IMR-90 (cell line): ENCODE data around the gene ARHGAP5. TPM values are rescaled to one million over a fixed set of nuclear protein-coding genes. Genes with fewer than 3 reads are reported as not detected.

Experiments
- ATAC-seq: fragments of 200-7000 bp; cut with Tn5 transposase; 2 replicates; pipeline ENCODE4 v1.9.1; 2020; ENCODE audit warnings: low read depth, mild to moderate bottlenecking, moderate library complexity
- BruUV-seq: library from RNA; stranded (reverse); fragments of 400-500 nt; replicated peaks from 2 replicates; lab custom pipeline; 2021; lab: Mats Ljungman, UMichigan
- CTCF ChIA-PET: fragments of 300-600 bp; formaldehyde crosslinking; extraction: SDS; loops from one replicate; lab custom pipeline; 2021; ENCODE audit warnings: antibody characterized with exemption; lab: Yijun Ruan, JAX
- POLR2A ChIA-PET: fragments of 300-600 bp; sonication (Branson Sonifier 250); formaldehyde crosslinking; loops from one replicate; lab custom pipeline; 2022; ENCODE audit warnings: antibody characterized with exemption; ENCODE audit not compliant: unreplicated experiment; lab: Charles Lee
- DNase-seq: peaks from one replicate; pipeline ENCODE4 v3.0.0; 2013
- H2AFZ ChIP-seq: replicated peaks from 2 replicates; pipeline ENCODE3; 2013; ENCODE audit warnings: low read length, mild to moderate bottlenecking; ENCODE audit not compliant: poor library complexity
- H2AK5ac ChIP-seq: 2 replicates; pipeline ENCODE4 v1.6.1; 2013; ENCODE audit warnings: low read depth, low read length, inconsistent platforms
- H2AK9ac ChIP-seq: replicated peaks from 2 replicates; pipeline ENCODE3; 2013; ENCODE audit warnings: mild to moderate bottlenecking, low read depth, low read length, moderate library complexity; ENCODE audit not compliant: poor library complexity
- H2BK120ac ChIP-seq: 2 replicates; pipeline ENCODE4 v1.6.1; 2013; ENCODE audit warnings: low read depth, low read length, inconsistent platforms
- H2BK15ac ChIP-seq: 3 replicates; pipeline ENCODE4 v1.6.1; 2013; ENCODE audit warnings: low read depth, low read length, inconsistent platforms
- H2BK20ac ChIP-seq: 2 replicates; pipeline ENCODE4 v1.6.1; 2013; ENCODE audit warnings: low read depth, mild to moderate bottlenecking, inconsistent platforms, low read length, moderate library complexity
- H2BK5ac ChIP-seq: 2 replicates; pipeline ENCODE4 v1.6.1; 2013; ENCODE audit warnings: mild to moderate bottlenecking, low read depth, low read length, inconsistent platforms; ENCODE audit not compliant: poor library complexity, severe bottlenecking
- H3K14ac ChIP-seq: replicated peaks from 2 replicates; pipeline ENCODE4 v1.6.1; 2013; ENCODE audit warnings: low read depth, low read length, inconsistent platforms
- H3K18ac ChIP-seq: 2 replicates; pipeline ENCODE4 v1.6.1; 2013; ENCODE audit warnings: low read depth, low read length, control low read depth
- H3K23ac ChIP-seq: 2 replicates; pipeline ENCODE4 v1.6.1; 2013; ENCODE audit warnings: low read depth, low read length, inconsistent platforms
- H3K27ac ChIP-seq: 2 replicates; pipeline ENCODE4 v1.5.1; 2013; ENCODE audit warnings: mild to moderate bottlenecking, control low read depth, low read length; ENCODE audit not compliant: insufficient read depth
- H3K27me3 ChIP-seq: 2 replicates; pipeline ENCODE4 v1.6.1; 2013; ENCODE audit warnings: low read length; ENCODE audit not compliant: control insufficient read depth, insufficient read depth
- H3K36me3 ChIP-seq: 2 replicates; pipeline ENCODE4 v1.6.1; 2013; ENCODE audit warnings: low read length, mixed read lengths; ENCODE audit not compliant: control insufficient read depth, insufficient read depth
- H3K4ac ChIP-seq: 2 replicates; pipeline ENCODE4 v1.6.1; 2013; ENCODE audit warnings: low read depth, low read length, inconsistent platforms
- H3K4me1 ChIP-seq: 2 replicates; pipeline ENCODE4 v1.6.1; 2013; ENCODE audit warnings: low read length, mixed read lengths; ENCODE audit not compliant: control insufficient read depth, insufficient read depth
- H3K4me2 ChIP-seq: 2 replicates; pipeline ENCODE4 v1.6.1; 2013; ENCODE audit warnings: low read depth, mild to moderate bottlenecking, control low read depth, low read length, moderate library complexity
- H3K4me3 ChIP-seq: 2 replicates; pipeline ENCODE4 v1.5.1; 2013; ENCODE audit warnings: low read depth, mild to moderate bottlenecking, control low read depth, low read length, moderate library complexity; ENCODE audit not compliant: insufficient read depth
- H3K56ac ChIP-seq: 2 replicates; pipeline ENCODE4 v1.6.1; 2013; ENCODE audit warnings: low read length, inconsistent platforms; ENCODE audit not compliant: insufficient read depth; ENCODE audit errors: extremely low read depth
- H3K79me1 ChIP-seq, 2 experiments: 2 replicates each; pipeline ENCODE4 v1.6.1; 2013; ENCODE audit warnings: low read length in 2 of 2, inconsistent platforms in 1 of 2, low read depth in 1 of 2
- H3K9ac ChIP-seq: 2 replicates; pipeline ENCODE4 v1.6.1; 2013; ENCODE audit warnings: low read depth, low read length, control low read depth
- H3K9me1 ChIP-seq: 2 replicates; pipeline ENCODE4 v1.6.1; 2013; ENCODE audit warnings: low read length, inconsistent platforms; ENCODE audit not compliant: insufficient read depth
- H3K9me3 ChIP-seq: 2 replicates; pipeline ENCODE4 v1.6.1; 2013; ENCODE audit warnings: low read length; ENCODE audit not compliant: control insufficient read depth, insufficient read depth
- H4K20me1 ChIP-seq: 2 replicates; pipeline ENCODE4 v1.6.1; 2013; ENCODE audit warnings: low read length, inconsistent platforms; ENCODE audit not compliant: insufficient read depth
- H4K5ac ChIP-seq: 2 replicates; pipeline ENCODE4 v1.6.1; 2013; ENCODE audit warnings: mild to moderate bottlenecking, low read depth, low read length, control low read depth
- H4K8ac ChIP-seq, 2 experiments: 2 replicates each; pipeline ENCODE4 v1.6.1; 2013; ENCODE audit warnings: low read depth in 2 of 2, low read length in 2 of 2, control low read depth in 1 of 2, inconsistent platforms in 1 of 2
- H4K91ac ChIP-seq: 2 replicates; pipeline ENCODE4 v1.6.1; 2013; ENCODE audit warnings: low read depth, low read length, inconsistent platforms; ENCODE audit not compliant: insufficient read depth
- BHLHE40 ChIP-seq: fragments of 150-350 bp; IDR thresholded peaks from 2 replicates; pipeline ENCODE4 v1.6.1; 2016; ENCODE audit warnings: mild to moderate bottlenecking, low read depth, low read length
- CHD1 ChIP-seq: IDR thresholded peaks from 2 replicates; pipeline ENCODE4 v1.6.1; 2012; ENCODE audit warnings: low read depth, low read length, improper control_type of control experiment
- CTCF ChIP-seq: conservative IDR thresholded peaks from 2 replicates; pipeline ENCODE4 v1.5.1; 2012; ENCODE audit warnings: mild to moderate bottlenecking, low read depth, low read length, improper control_type of control experiment
- FOS ChIP-seq: fragments of 150-350 bp; IDR thresholded peaks from 2 replicates; pipeline ENCODE4 v1.6.1; 2016; ENCODE audit warnings: low read depth, low read length
- MAFK ChIP-seq: IDR thresholded peaks from 2 replicates; pipeline ENCODE4 v1.6.1; 2012; ENCODE audit warnings: low read depth, low read length, improper control_type of control experiment
- MAZ ChIP-seq: IDR thresholded peaks from 2 replicates; pipeline ENCODE4 v1.6.1; 2012; ENCODE audit warnings: low read depth, mild to moderate bottlenecking, low read length, improper control_type of control experiment, moderate library complexity, borderline replicate concordance
- NFE2L2 ChIP-seq: fragments of 150-350 bp; IDR thresholded peaks from 2 replicates; pipeline ENCODE4 v1.6.1; 2016; ENCODE audit warnings: low read depth, mild to moderate bottlenecking, low read length
- RCOR1 ChIP-seq: IDR thresholded peaks from 2 replicates; pipeline ENCODE4 v1.6.1; 2012; ENCODE audit warnings: mild to moderate bottlenecking, low read length, improper control_type of control experiment; ENCODE audit not compliant: insufficient replicate concordance
- RFX5 ChIP-seq: IDR thresholded peaks from 2 replicates; pipeline ENCODE4 v1.8.0; 2012; ENCODE audit warnings: low read depth, mild to moderate bottlenecking, low read length, moderate library complexity
- SMC3 ChIP-seq: fragments of 150-350 bp; IDR thresholded peaks from 2 replicates; pipeline ENCODE4 v1.6.1; 2016; ENCODE audit warnings: low read depth, mild to moderate bottlenecking, antibody characterized with exemption, low read length, moderate library complexity
- USF2 ChIP-seq: fragments of 150-350 bp; IDR thresholded peaks from 2 replicates; pipeline ENCODE4 v1.6.1; 2017; ENCODE audit warnings: mild to moderate bottlenecking, antibody characterized with exemption, low read length, low read depth
- WGBS, 2 experiments: methylation state at CpG; one replicate each; pipeline versions ENCODE4 v1.1.5 to v1.1.7; 2013; ENCODE audit warnings: missing lambda C conversion rate in 2 of 2; ENCODE audit not compliant: insufficient read length in 1 of 2; ENCODE audit errors: extremely low coverage in 2 of 2; 5-methylcytosine and 5-hydroxymethylcytosine counted together
- dilution Hi-C: fragments of 300-500 bp; cut with HindIII; formaldehyde crosslinking; loops from one replicate; pipeline ENCODE4 v1.14.3; 2018; ENCODE audit warnings: low sequenced_read_pairs; ENCODE audit not compliant: unreplicated experiment
- in situ Hi-C: fragments of 300-500 bp; cut with MboI; formaldehyde crosslinking; loops from 3 replicates; pipeline ENCODE4 v1.14.3; 2019; ENCODE audit warnings: low sequenced_read_pairs, inconsistent platforms, mixed read lengths
- intact Hi-C: fragments of 100-400 bp; cut with micrococcal nuclease; formaldehyde crosslinking; loops from 2 replicates; pipeline ENCODE4 v1.10.0; 2022
- polyA plus RNA-seq, 3 experiments: library from polyadenylated mRNA; depleted of rRNA; stranded (reverse); fragments of >200 nt; gene quantifications; 2 replicates each; pipeline ENCODE4 v1.2.3, GENCODE V29; 2012; ENCODE audit warnings: low replicate concordance in 1 of 3
- total RNA-seq: library from RNA; depleted of rRNA; stranded (reverse); fragments of >200 nt; gene quantifications from 2 replicates; pipeline ENCODE4 v1.2.3, GENCODE V29; 2012
- TF ChIP-seq, protein P1 (sequence below): fragments of 150-350 bp; IDR thresholded peaks from 2 replicates; pipeline ENCODE4 v1.6.1; 2016; ENCODE audit warnings: low read depth, mild to moderate bottlenecking, low read length, moderate library complexity, borderline replicate concordance

The ARHGAP5 gene
- total and polyA plus RNA-seq, 2 of the 4 experiments (the other 2 are of a cell fraction), result 7.4 to 45.3 TPM

- H3K14ac ChIP-seq, result no peak overlapping the region
- H2BK120ac ChIP-seq, result no peak overlapping the region
- H2AK5ac ChIP-seq, result no peak overlapping the region
- peaks cover 4% of the 10 kb centered on the region for H3K4me1 ChIP-seq
- no peak overlapping the region for H3K56ac ChIP-seq
- no TSS peak for BruUV-seq
- dilution Hi-C loops, result no loop called here
- intact Hi-C loops, result loop anchor here (5.0 kb wide), 1 partner anchor 36 kb away; no protein-coding TSS in a partner anchor
- no peak overlapping the region for H2AFZ ChIP-seq
- no peak overlapping the region for H3K4me3 ChIP-seq
- H2BK20ac ChIP-seq, result no peak overlapping the region
- H3K4me2 ChIP-seq, result no peak overlapping the region
- H2AK9ac ChIP-seq, result no peak overlapping the region
- TF ChIP-seq RFX5 (no peak), RCOR1 (no peak), FOS (no peak), USF2 (no peak), BHLHE40 (no peak), CTCF (no peak), MAZ (no peak), MAFK (no peak), SMC3 (no peak), NFE2L2 (no peak), CHD1 (no peak)
- TF ChIP-seq, protein P1, sequence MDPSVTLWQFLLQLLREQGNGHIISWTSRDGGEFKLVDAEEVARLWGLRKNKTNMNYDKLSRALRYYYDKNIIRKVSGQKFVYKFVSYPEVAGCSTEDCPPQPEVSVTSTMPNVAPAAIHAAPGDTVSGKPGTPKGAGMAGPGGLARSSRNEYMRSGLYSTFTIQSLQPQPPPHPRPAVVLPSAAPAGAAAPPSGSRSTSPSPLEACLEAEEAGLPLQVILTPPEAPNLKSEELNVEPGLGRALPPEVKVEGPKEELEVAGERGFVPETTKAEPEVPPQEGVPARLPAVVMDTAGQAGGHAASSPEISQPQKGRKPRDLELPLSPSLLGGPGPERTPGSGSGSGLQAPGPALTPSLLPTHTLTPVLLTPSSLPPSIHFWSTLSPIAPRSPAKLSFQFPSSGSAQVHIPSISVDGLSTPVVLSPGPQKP, result no peak
- WGBS, 2 experiments, result 67 to 100% methylated on average over 1 to 2 of the region's 2 CpGs
- H3K36me3 ChIP-seq, result 0 out of 2 replicates have a peak, but pooled peaks cover 1% of the 10 kb centered on the region
- H3K9me1 ChIP-seq, result no peaks in the 10 kb centered on the region
- no peak overlapping the region for H4K5ac ChIP-seq
- no peak overlapping the region for H3K9ac ChIP-seq
- H3K23ac ChIP-seq, result no peak overlapping the region; the same call in 1 of the 2 replicates
- peak overlapping the region; percentile 41; the same call in 1 of the 2 replicates for H3K18ac ChIP-seq
- no peak overlapping the region for H4K91ac ChIP-seq
- DNase-seq, result no peak
- peaks cover 23 to 51% of the 10 kb centered on the region in 2 experiments for H3K79me1 ChIP-seq
- no peak overlapping the region for H2BK15ac ChIP-seq
- H3K27ac ChIP-seq, result no peak overlapping the region
- H2BK5ac ChIP-seq, result peak overlapping the region; percentile 5
- H3K4ac ChIP-seq, result no peak overlapping the region
- ATAC-seq, result no peak
- no peak overlapping the region; a peak in 1 of 4 replicates for H4K8ac ChIP-seq
- H4K20me1 ChIP-seq, result peaks cover 60% of the 10 kb centered on the region
- H3K27me3 ChIP-seq, result no peaks in the 10 kb centered on the region
- in situ Hi-C loops, result no loop called here
- CTCF ChIA-PET, result no interaction called here
- no peaks in the 10 kb centered on the region for H3K9me3 ChIP-seq
- POLR2A ChIA-PET, result no interaction called here
Measured at GRCh38 chr14:32085845-32086383, 8.8 kb downstream of the ARHGAP5 start.
